K562 (cell line): ENCODE data around the gene SYTL2. TPM values are rescaled to one million over a fixed set of nuclear protein-coding genes. Genes with fewer than 3 reads are reported as not detected.

ENCODE experiments used
- ATAC-seq: fragments of 200-7000 bp; cut with Tn5 transposase; 3 replicates; pipeline ENCODE4 v1.9.1; 2020; ENCODE audit warnings: moderate library complexity
- BruUV-seq: library from RNA; stranded (reverse); fragments of 400-500 nt; replicated peaks from 2 replicates; lab custom pipeline; 2021; lab: Mats Ljungman, UMichigan
- CTCF ChIA-PET: fragments of 300-600 bp; formaldehyde crosslinking; extraction: SDS; loops from one replicate; lab custom pipeline; 2021; ENCODE audit warnings: low intra/inter-chr PET ratio; lab: Yijun Ruan, JAX
- POLR2A ChIA-PET: fragments of 300-600, 350-650 bp; sonication (Branson Sonifier 250); formaldehyde crosslinking; extraction: SDS; loops from one replicate; lab custom pipeline; 2021; ENCODE audit warnings: antibody characterized with exemption, inconsistent platforms; lab: Yijun Ruan, JAX
- DNase-seq, 4 experiments: peaks; one replicate each; pipeline versions ENCODE4 v3.0.0 to v3.0.0-alpha.2; 2011 to 2018; ENCODE audit warnings: low spot score in 3 of 4, mixed read lengths in 3 of 4; ENCODE audit errors: extremely low read depth in 1 of 4
- FAIRE-seq: peaks from 2 replicates; lab custom pipeline; 2011; peaks lifted over from hg19 to GRCh38; lab: Jason Lieb, UNC
- H2AFZ ChIP-seq: 2 replicates; pipeline ENCODE4 v1.6.0; 2011; ENCODE audit warnings: low read depth, low read length, control low read depth, inconsistent platforms
- H3K27ac ChIP-seq: fragments of 200-600 bp; 3 replicates; pipeline ENCODE4 v1.8.0; 2011; ENCODE audit warnings: low read depth, mild to moderate bottlenecking, control low read depth, inconsistent platforms, low read length, moderate library complexity, mixed read lengths; ENCODE audit errors: extremely low read depth
- H3K27me3 ChIP-seq, 2 experiments: fragments of 300-600 bp in 1 of 2; 2 replicates in 1 of 2; 3 replicates in 1 of 2; pipeline versions ENCODE4 v1.6.0 to v1.8.0; 2011; ENCODE audit warnings: inconsistent platforms in 2 of 2, low read length in 2 of 2, mild to moderate bottlenecking in 1 of 2, mixed read lengths in 1 of 2, moderate library complexity in 1 of 2; ENCODE audit not compliant: control insufficient read depth in 2 of 2, insufficient read depth in 2 of 2
- H3K36me3 ChIP-seq: fragments of 300-600 bp; 3 replicates; pipeline ENCODE4 v1.8.0; 2011; ENCODE audit warnings: mild to moderate bottlenecking, low read length, inconsistent platforms; ENCODE audit not compliant: control insufficient read depth, insufficient read depth
- H3K4me1 ChIP-seq, 2 experiments: fragments of 200-600 bp in 1 of 2; replicated peaks in 1 of 2; 2 replicates in 1 of 2; 3 replicates in 1 of 2; pipeline versions ENCODE4 v1.5.1 to v1.8.0; 2011; ENCODE audit warnings: inconsistent platforms in 2 of 2, low read length in 2 of 2, mild to moderate bottlenecking in 1 of 2, mixed read lengths in 1 of 2, moderate library complexity in 1 of 2; ENCODE audit not compliant: control insufficient read depth in 2 of 2, insufficient read depth in 2 of 2
- H3K4me2 ChIP-seq: 2 replicates; pipeline ENCODE4 v1.6.1; 2011; ENCODE audit warnings: low read length, control low read depth, inconsistent platforms, mixed read lengths; ENCODE audit not compliant: insufficient read depth
- H3K4me3 ChIP-seq: fragments of 200-600 bp; sonication (generic), shearing (Covaris generic); 2 replicates; pipeline ENCODE4 v1.5.1; 2016; ENCODE audit warnings: control low read depth, inconsistent platforms
- H3K79me2 ChIP-seq: fragments of 200-600 bp; 3 replicates; pipeline ENCODE4 v1.8.0; 2011; ENCODE audit warnings: low read length, inconsistent platforms; ENCODE audit not compliant: control insufficient read depth, insufficient read depth
- H3K9ac ChIP-seq, 2 experiments: 2 replicates each; pipeline versions ENCODE4 v1.6.0 to v1.6.1; 2011; ENCODE audit warnings: low read depth in 2 of 2, low read length in 2 of 2, control low read depth in 1 of 2, inconsistent platforms in 1 of 2, mild to moderate bottlenecking in 1 of 2, mixed read lengths in 1 of 2; ENCODE audit not compliant: insufficient read depth in 1 of 2
- H3K9me1 ChIP-seq: one replicate; pipeline ENCODE4 v1.6.0; 2011; ENCODE audit warnings: inconsistent platforms, mild to moderate bottlenecking, low read length, moderate library complexity; ENCODE audit not compliant: control insufficient read depth, insufficient read depth
- H3K9me3 ChIP-seq: replicated peaks from 2 replicates; pipeline ENCODE4 v1.5.1; 2011; ENCODE audit warnings: low read depth, low read length, inconsistent platforms; ENCODE audit not compliant: control insufficient read depth, insufficient read depth
- H4K20me1 ChIP-seq: replicated peaks from 2 replicates; pipeline ENCODE4 v1.6.1; 2011; ENCODE audit warnings: low read length, inconsistent platforms, mixed read lengths; ENCODE audit not compliant: control insufficient read depth, insufficient read depth
- LARP7 ChIP-seq: fragments of 450-650 bp; IDR thresholded peaks from 2 replicates; pipeline ENCODE4 v1.6.1; 2016
- MBD2 ChIP-seq: sonication (generic); IDR thresholded peaks from 2 replicates; pipeline ENCODE4 v1.6.1; 2016; ENCODE audit warnings: low read depth, borderline replicate concordance
- PHF21A ChIP-seq: fragments of 450-650 bp; IDR thresholded peaks from 2 replicates; pipeline ENCODE4 v1.6.1; 2017; ENCODE audit warnings: low read depth, borderline replicate concordance
- SRSF7 ChIP-seq: fragments of 200-400 bp; formaldehyde crosslinking; optimal IDR thresholded peaks from 2 replicates; pipeline ENCODE3; 2017; ENCODE audit warnings: mild to moderate bottlenecking, low read depth, low read length
- WGBS: fragments of 100-300 bp; shearing (Covaris generic); methylation state at CpG from one replicate; pipeline ENCODE4 v1.1.6; 2016; ENCODE audit warnings: low coverage, mixed read lengths; ENCODE audit not compliant: insufficient coverage; ENCODE audit errors: missing lambda C conversion rate; 5-methylcytosine and 5-hydroxymethylcytosine counted together
- in situ Hi-C: fragments of 300-500 bp; cut with MboI; formaldehyde crosslinking; loops from 4 replicates; pipeline ENCODE4 v1.15.0; 2018; ENCODE audit warnings: inconsistent platforms, mixed read lengths
- intact Hi-C: fragments of 100-400 bp; cut with micrococcal nuclease; formaldehyde crosslinking; loops from 2 replicates; pipeline ENCODE4 v1.14.2; 2022
- polyA plus RNA-seq, 8 experiments: library from polyadenylated mRNA; depleted of rRNA in 4 of 8; stranded (reverse) in 5 of 8; unstranded in 3 of 8; fragments of >200 nt; fragmentation: Nextera tagmentation in 2 of 8; fragmentation: Illumina TruSeq in 1 of 8; extraction: Ambion mirVana in 2 of 8; extraction: Trizol in 1 of 8; gene quantifications; 2 replicates each; pipeline versions ENCODE4 v1.2.1 to v1.2.3, GENCODE V29; 2011 to 2014; ENCODE audit warnings: inconsistent platforms in 1 of 8, missing spikeins in 1 of 8
- total RNA-seq, 7 experiments: library from RNA; depleted of rRNA in 6 of 7; stranded (reverse); fragments of >200 nt in 6 of 7; fragmentation: Illumina TruSeq in 2 of 7; extraction: Trizol in 2 of 7; gene quantifications; 2 replicates each; pipeline versions ENCODE4 v1.2.1 to v1.2.3, GENCODE V29; 2011 to 2021; ENCODE audit warnings: low replicate concordance in 1 of 7
- TF ChIP-seq, protein P1 (sequence below): fragments of 450-650 bp; IDR thresholded peaks from 2 replicates; pipeline ENCODE4 v1.6.1; 2018; ENCODE audit not compliant: partially characterized antibody
- TF ChIP-seq, protein P2 (sequence below), 2 experiments: fragments of 450-650 bp; conservative IDR thresholded peaks; 2 replicates each; pipeline ENCODE4 v1.6.1; 2017; ENCODE audit warnings: mild to moderate bottlenecking in 2 of 2, moderate library complexity in 2 of 2
- TF ChIP-seq, protein P3 (sequence below): fragments of 450-650 bp; IDR thresholded peaks from 2 replicates; pipeline ENCODE4 v1.6.1; 2017; ENCODE audit warnings: antibody characterized with exemption, mild to moderate bottlenecking

Gene SYTL2
- total and polyA plus RNA-seq, 9 of the 15 experiments (the other 6 are each of a cell fraction or from before 2014, with no cell fraction given): 0.05 to 0.57 (median 0.35) TPM

DNA sequence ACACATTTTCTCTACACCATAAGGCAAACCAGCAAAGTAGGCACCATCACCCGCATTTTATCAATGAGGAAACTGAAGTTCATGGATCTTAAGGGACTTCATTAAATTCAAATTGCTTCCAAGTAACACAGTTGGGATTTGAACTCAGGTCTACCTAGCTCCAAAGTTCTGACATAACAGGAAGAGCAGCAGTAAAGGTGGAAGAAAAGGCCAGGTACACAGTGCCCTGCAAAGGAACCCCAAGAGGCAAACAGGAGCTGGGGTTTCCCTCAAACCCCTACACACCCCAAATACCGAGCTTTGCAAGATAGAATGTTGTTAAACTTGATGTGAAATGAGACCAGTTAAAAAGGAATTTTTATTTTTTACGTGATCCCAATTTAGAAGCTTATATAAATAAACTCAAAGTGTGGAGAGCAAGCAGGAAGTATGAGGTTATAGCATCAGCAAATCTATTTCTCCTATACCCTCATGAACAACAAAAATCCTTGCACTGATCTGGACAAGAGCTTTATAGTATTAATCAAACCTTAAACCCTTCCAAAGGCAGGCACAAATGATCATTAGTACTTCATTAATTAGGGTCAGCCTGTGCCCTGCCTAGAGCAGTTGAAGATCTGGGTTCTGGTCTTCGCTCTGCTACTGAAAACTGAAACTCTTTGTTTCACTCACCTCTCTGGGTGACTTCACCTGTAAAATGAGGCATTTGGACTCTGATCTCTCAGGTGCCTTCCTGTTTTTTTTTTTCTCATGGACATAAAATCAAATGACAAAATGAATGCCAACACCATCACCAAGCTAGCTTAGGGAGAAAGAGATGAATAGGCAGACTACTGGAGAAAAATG, 36.5 kb downstream of the SYTL2 start:
- TF ChIP-seq SRSF7 (no peak), LARP7 (no peak), MBD2 (no peak), PHF21A (no peak)
- TF ChIP-seq, protein P1, sequence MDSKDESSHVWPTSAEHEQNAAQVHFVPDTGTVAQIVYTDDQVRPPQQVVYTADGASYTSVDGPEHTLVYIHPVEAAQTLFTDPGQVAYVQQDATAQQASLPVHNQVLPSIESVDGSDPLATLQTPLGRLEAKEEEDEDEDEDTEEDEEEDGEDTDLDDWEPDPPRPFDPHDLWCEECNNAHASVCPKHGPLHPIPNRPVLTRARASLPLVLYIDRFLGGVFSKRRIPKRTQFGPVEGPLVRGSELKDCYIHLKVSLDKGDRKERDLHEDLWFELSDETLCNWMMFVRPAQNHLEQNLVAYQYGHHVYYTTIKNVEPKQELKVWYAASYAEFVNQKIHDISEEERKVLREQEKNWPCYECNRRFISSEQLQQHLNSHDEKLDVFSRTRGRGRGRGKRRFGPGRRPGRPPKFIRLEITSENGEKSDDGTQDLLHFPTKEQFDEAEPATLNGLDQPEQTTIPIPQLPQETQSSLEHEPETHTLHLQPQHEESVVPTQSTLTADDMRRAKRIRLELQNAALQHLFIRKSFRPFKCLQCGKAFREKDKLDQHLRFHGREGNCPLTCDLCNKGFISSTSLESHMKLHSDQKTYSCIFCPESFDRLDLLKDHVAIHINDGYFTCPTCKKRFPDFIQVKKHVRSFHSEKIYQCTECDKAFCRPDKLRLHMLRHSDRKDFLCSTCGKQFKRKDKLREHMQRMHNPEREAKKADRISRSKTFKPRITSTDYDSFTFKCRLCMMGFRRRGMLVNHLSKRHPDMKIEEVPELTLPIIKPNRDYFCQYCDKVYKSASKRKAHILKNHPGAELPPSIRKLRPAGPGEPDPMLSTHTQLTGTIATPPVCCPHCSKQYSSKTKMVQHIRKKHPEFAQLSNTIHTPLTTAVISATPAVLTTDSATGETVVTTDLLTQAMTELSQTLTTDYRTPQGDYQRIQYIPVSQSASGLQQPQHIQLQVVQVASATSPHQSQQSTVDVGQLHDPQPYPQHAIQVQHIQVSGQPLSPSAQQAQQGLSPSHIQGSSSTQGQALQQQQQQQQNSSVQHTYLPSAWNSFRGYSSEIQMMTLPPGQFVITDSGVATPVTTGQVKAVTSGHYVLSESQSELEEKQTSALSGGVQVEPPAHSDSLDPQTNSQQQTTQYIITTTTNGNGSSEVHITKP: no peak
- TF ChIP-seq, protein P2, sequence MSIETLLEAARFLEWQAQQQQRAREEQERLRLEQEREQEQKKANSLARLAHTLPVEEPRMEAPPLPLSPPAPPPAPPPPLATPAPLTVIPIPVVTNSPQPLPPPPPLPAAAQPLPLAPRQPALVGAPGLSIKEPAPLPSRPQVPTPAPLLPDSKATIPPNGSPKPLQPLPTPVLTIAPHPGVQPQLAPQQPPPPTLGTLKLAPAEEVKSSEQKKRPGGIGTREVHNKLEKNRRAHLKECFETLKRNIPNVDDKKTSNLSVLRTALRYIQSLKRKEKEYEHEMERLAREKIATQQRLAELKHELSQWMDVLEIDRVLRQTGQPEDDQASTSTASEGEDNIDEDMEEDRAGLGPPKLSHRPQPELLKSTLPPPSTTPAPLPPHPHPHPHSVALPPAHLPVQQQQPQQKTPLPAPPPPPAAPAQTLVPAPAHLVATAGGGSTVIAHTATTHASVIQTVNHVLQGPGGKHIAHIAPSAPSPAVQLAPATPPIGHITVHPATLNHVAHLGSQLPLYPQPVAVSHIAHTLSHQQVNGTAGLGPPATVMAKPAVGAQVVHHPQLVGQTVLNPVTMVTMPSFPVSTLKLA (conservative IDR thresholded peaks at IDR 0.05): no peak
- TF ChIP-seq, protein P3, sequence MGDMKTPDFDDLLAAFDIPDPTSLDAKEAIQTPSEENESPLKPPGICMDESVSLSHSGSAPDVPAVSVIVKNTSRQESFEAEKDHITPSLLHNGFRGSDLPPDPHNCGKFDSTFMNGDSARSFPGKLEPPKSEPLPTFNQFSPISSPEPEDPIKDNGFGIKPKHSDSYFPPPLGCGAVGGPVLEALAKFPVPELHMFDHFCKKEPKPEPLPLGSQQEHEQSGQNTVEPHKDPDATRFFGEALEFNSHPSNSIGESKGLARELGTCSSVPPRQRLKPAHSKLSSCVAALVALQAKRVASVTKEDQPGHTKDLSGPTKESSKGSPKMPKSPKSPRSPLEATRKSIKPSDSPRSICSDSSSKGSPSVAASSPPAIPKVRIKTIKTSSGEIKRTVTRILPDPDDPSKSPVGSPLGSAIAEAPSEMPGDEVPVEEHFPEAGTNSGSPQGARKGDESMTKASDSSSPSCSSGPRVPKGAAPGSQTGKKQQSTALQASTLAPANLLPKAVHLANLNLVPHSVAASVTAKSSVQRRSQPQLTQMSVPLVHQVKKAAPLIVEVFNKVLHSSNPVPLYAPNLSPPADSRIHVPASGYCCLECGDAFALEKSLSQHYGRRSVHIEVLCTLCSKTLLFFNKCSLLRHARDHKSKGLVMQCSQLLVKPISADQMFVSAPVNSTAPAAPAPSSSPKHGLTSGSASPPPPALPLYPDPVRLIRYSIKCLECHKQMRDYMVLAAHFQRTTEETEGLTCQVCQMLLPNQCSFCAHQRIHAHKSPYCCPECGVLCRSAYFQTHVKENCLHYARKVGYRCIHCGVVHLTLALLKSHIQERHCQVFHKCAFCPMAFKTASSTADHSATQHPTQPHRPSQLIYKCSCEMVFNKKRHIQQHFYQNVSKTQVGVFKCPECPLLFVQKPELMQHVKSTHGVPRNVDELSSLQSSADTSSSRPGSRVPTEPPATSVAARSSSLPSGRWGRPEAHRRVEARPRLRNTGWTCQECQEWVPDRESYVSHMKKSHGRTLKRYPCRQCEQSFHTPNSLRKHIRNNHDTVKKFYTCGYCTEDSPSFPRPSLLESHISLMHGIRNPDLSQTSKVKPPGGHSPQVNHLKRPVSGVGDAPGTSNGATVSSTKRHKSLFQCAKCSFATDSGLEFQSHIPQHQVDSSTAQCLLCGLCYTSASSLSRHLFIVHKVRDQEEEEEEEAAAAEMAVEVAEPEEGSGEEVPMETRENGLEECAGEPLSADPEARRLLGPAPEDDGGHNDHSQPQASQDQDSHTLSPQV: no peak
- TF ChIP-seq, all 486 proteins: peak for 0
- Histone ChIP-seq H3K4me1 (no peaks in the 10 kb centered on the region), H3K4me3 (no peak overlapping the region), H3K27ac (no peak overlapping the region), H3K4me2 (no peak overlapping the region), H2AFZ (no peak overlapping the region), H3K79me2 (no peaks in the 10 kb centered on the region), H4K20me1 (no peaks in the 10 kb centered on the region; the same call in 1 of the 2 replicates), H3K9me1 (no peaks in the 10 kb centered on the region), H3K9me3 (no peaks in the 10 kb centered on the region), H3K27me3 (no peaks in the 10 kb centered on the region), H3K9ac (no peak overlapping the region), H3K36me3 (no peaks in the 10 kb centered on the region)
- BruUV-seq: no TSS peak
- intact Hi-C loops: no loop called here
- in situ Hi-C loops: no loop called here
- ChIA-PET POLR2A (no interaction called here), CTCF (no interaction called here)
- DNase-seq: no peak
- no peak for ATAC-seq
- FAIRE-seq: no peak
- 0% methylated on average over 4 of the region's 4 CpGs for WGBS
